Mesothelial cell of epicardium (in vitro differentiated cells): Measurements from ENCODE around the gene GRM8. TPM values are rescaled to one million over a fixed set of nuclear protein-coding genes. Genes with fewer than 3 reads are reported as not detected.

Source experiments
- DNase-seq, 2 experiments: peaks; one replicate each; pipeline ENCODE4 v3.0.0; 2021; ENCODE audit warnings: low spot score in 2 of 2; ENCODE audit not compliant: unreplicated experiment in 2 of 2
- H3K27ac Mint-ChIP-seq: 2 replicates; pipeline ENCODE4 v1.8.0; 2021; ENCODE audit warnings: mixed read lengths
- H3K27me3 Mint-ChIP-seq: 2 replicates; pipeline ENCODE4 v1.8.0; 2021; ENCODE audit warnings: low read depth, mixed read lengths
- H3K36me3 Mint-ChIP-seq: 2 replicates; pipeline ENCODE4 v1.8.0; 2021; ENCODE audit warnings: mixed read lengths
- H3K4me1 Mint-ChIP-seq: 2 replicates; pipeline ENCODE4 v1.8.0; 2021; ENCODE audit warnings: mixed read lengths
- H3K4me3 Mint-ChIP-seq: 2 replicates; pipeline ENCODE4 v1.8.0; 2021; ENCODE audit warnings: mild to moderate bottlenecking, moderate library complexity, mixed read lengths
- H3K9me3 Mint-ChIP-seq: 2 replicates; pipeline ENCODE4 v1.8.0; 2021; ENCODE audit warnings: mixed read lengths
- CTCF ChIP-seq: fragments of 200-600 bp; sonication (generic); IDR thresholded peaks from one replicate; pipeline ENCODE4 v1.5.0; 2021; ENCODE audit warnings: antibody characterized with exemption; ENCODE audit not compliant: unreplicated experiment
- total RNA-seq: library from RNA; stranded (reverse); gene quantifications from 3 replicates; pipeline ENCODE4 v1.2.1, GENCODE V29; 2021

GRM8 gene
- total RNA-seq, 1 donor from 2014 or later = 1.0 TPM

GRCh38 chr7:127250312-127251035 is 2.3 kb downstream of the GRM8 start:
- Mint-ChIP-seq H3K9me3 (no peaks in the 10 kb centered on the region), H3K36me3 (no peaks in the 10 kb centered on the region), H3K27me3 (peaks cover 92% of the 10 kb centered on the region), H3K27ac (no peak overlapping the region), H3K4me3 (no peak overlapping the region), H3K4me1 (peaks cover 10% of the 10 kb centered on the region)
- no peak for TF ChIP-seq CTCF
- DNase-seq = no peak

- Mint-ChIP-seq H3K27ac (no peak overlapping the region), H3K9me3 (no peaks in the 10 kb centered on the region), H3K4me1 (no peaks in the 10 kb centered on the region), H3K36me3 (no peaks in the 10 kb centered on the region), H3K4me3 (no peak overlapping the region), H3K27me3 (peaks cover 94% of the 10 kb centered on the region)
- TF ChIP-seq CTCF = no peak
- no peak for DNase-seq
Observed at GRCh38 chr7:127245607-127246006, 7.1 kb downstream of the GRM8 start.

- Mint-ChIP-seq H3K9me3 (no peaks in the 10 kb centered on the region), H3K4me3 (no peak overlapping the region), H3K27me3 (peaks cover 94% of the 10 kb centered on the region), H3K27ac (no peak overlapping the region), H3K4me1 (no peaks in the 10 kb centered on the region), H3K36me3 (no peaks in the 10 kb centered on the region)
- TF ChIP-seq CTCF = no peak
- no peak for DNase-seq
Observed at GRCh38 chr7:127245002-127245401, 7.7 kb downstream of the GRM8 start.

- DNase-seq = no peak
- H3K4me1 Mint-ChIP-seq = no peaks in the 10 kb centered on the region
- H3K9me3 Mint-ChIP-seq = no peaks in the 10 kb centered on the region
- no peaks in the 10 kb centered on the region for H3K36me3 Mint-ChIP-seq
- peaks cover 81% of the 10 kb centered on the region for H3K27me3 Mint-ChIP-seq
- H3K4me3 Mint-ChIP-seq = no peak overlapping the region
- TF ChIP-seq CTCF = no peak
- H3K27ac Mint-ChIP-seq = no peak overlapping the region
Observed at GRCh38 chr7:127239814-127240213, 12.9 kb downstream of the GRM8 start.

DNA sequence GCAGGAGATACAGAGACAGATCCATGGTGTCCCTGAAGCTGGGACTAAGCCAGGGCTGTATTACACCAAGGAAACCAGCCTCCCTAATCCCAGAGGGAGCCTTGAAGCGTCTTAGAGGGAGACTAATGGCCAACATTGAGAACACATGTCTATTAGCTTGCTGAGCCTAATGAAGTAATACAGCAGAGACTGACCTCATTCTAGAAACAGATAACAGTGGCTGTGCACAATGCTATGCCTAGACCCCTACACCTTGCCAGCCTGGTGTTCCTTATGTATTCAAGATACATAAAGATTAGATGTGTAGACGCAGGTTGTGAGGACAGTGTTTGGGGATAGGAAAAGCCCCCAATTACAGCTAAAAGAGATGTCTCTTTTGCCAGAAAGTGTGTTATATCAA is 19.1 kb downstream of the GRM8 start:
- no peak for DNase-seq
- Mint-ChIP-seq H3K4me1 (no peaks in the 10 kb centered on the region), H3K9me3 (no peaks in the 10 kb centered on the region), H3K36me3 (no peaks in the 10 kb centered on the region), H3K4me3 (no peak overlapping the region), H3K27ac (no peak overlapping the region), H3K27me3 (peaks cover 50% of the 10 kb centered on the region)
- TF ChIP-seq CTCF = no peak
